NB4 (cell line): ENCODE measurements around the gene RHEX.
"Not testable (repeated sequence)": the region's sequence is repeated elsewhere in the genome, so short reads cannot be mapped to it uniquely, and the experiment has no call there.

Source experiments
- CTCF ChIP-seq: IDR thresholded peaks from one replicate; pipeline ENCODE4 v1.5.1; 2012; ENCODE audit warnings: low read depth, low read length
- MYC ChIP-seq: IDR thresholded peaks from 2 replicates; pipeline ENCODE4 v1.6.1; 2011; ENCODE audit warnings: low read depth, low read length
- POLR2A ChIP-seq: IDR thresholded peaks from 2 replicates; pipeline ENCODE4 v1.6.1; 2011; ENCODE audit warnings: mild to moderate bottlenecking; ENCODE audit not compliant: insufficient read length; ENCODE audit errors: extremely low read depth

GRCh38 chr1:206064001-206064400 lies 11.0 kb downstream of the RHEX start:
- not testable (repeated sequence) for TF ChIP-seq MYC, CTCF, POLR2A
